ENCODE data around the gene GLS.
"Not testable (repeated sequence)": the region's sequence is repeated elsewhere in the genome, so short reads cannot be mapped to it uniquely, and the experiment has no call there.

Gene GLS

GRCh38 chr2:190853531-190854383 lies 26.9 kb upstream of the GLS start:
- no peak for DNase-seq (ENCODE audit: low read depth, low spot score)
- no peak overlapping the region for H3K4me3 ChIP-seq (ENCODE audit: low read length)

GRCh38 chr2:190854726-190855125 lies 25.9 kb upstream of the GLS start:
- no peak overlapping the region for H3K4me3 ChIP-seq (ENCODE audit: low read length)

GRCh38 chr2:190855245-190855644 lies 25.4 kb upstream of the GLS start:
- H3K4me3 ChIP-seq (ENCODE audit: low read length): no peak overlapping the region
- DNase-seq (ENCODE audit: low read depth, low spot score): no peak

More at GRCh38 chr2:190854726-190855125, 25.9 kb upstream of the GLS start:
- no peak for DNase-seq (ENCODE audit: low read depth, low spot score)

- no peak overlapping the region for H3K4me3 ChIP-seq (ENCODE audit: low read length)
- no peak for DNase-seq (ENCODE audit: low read depth, low spot score)
These were observed 23.6 kb upstream of the GLS start for GRCh38 chr2:190856985-190857384.

GRCh38 chr2:190858817-190859216 lies 21.8 kb upstream of the GLS start:
- no peak for DNase-seq (ENCODE audit: low read depth, low spot score)
- H3K4me3 ChIP-seq (ENCODE audit: low read length): no peak overlapping the region

GRCh38 chr2:190859347-190860297 lies 21.0 kb upstream of the GLS start:
- no peak for DNase-seq (ENCODE audit: low read depth, low spot score)
- no peak overlapping the region for H3K4me3 ChIP-seq (ENCODE audit: low read length)

GRCh38 chr2:190860985-190861680 lies 19.5 kb upstream of the GLS start:
- no peak for DNase-seq (ENCODE audit: low read depth, low spot score)
- H3K4me3 ChIP-seq (ENCODE audit: low read length): no peak overlapping the region

- DNase-seq (ENCODE audit: low read depth, low spot score); H3K4me3 ChIP-seq (ENCODE audit: low read length): not testable (repeated sequence)
These were observed 18.5 kb upstream of the GLS start for GRCh38 chr2:190862128-190862527.

GRCh38 chr2:190862571-190862991 lies 18.0 kb upstream of the GLS start:
- DNase-seq (ENCODE audit: low read depth, low spot score): no peak
- no peak overlapping the region for H3K4me3 ChIP-seq (ENCODE audit: low read length)

GRCh38 chr2:190863946-190864345 lies 16.7 kb upstream of the GLS start:
- no peak for DNase-seq (ENCODE audit: low read depth, low spot score)
- H3K4me3 ChIP-seq (ENCODE audit: low read length): no peak overlapping the region

GRCh38 chr2:190864375-190864774 lies 16.2 kb upstream of the GLS start:
- no peak for DNase-seq (ENCODE audit: low read depth, low spot score)

GRCh38 chr2:190867212-190867611 lies 13.4 kb upstream of the GLS start:
- no peak overlapping the region for H3K4me3 ChIP-seq (ENCODE audit: low read length)
- DNase-seq (ENCODE audit: low read depth, low spot score): no peak

More at GRCh38 chr2:190864375-190864774, 16.2 kb upstream of the GLS start:
- no peak overlapping the region for H3K4me3 ChIP-seq (ENCODE audit: low read length)

- no peak for DNase-seq (ENCODE audit: low read depth, low spot score)
These were observed 12.8 kb upstream of the GLS start for GRCh38 chr2:190867832-190868231.

GRCh38 chr2:190869721-190870120 lies 10.9 kb upstream of the GLS start:
- DNase-seq (ENCODE audit: low read depth, low spot score): no peak
- H3K4me3 ChIP-seq (ENCODE audit: low read length): no peak overlapping the region

More at GRCh38 chr2:190867832-190868231, 12.8 kb upstream of the GLS start:
- H3K4me3 ChIP-seq (ENCODE audit: low read length): no peak overlapping the region

GRCh38 chr2:190873451-190873850 lies 7.2 kb upstream of the GLS start:
- not testable (repeated sequence) for H3K4me3 ChIP-seq (ENCODE audit: low read length); DNase-seq (ENCODE audit: low read depth, low spot score)

- peak; percentile 53 for DNase-seq (ENCODE audit: low read depth, low spot score)
- no peak overlapping the region for H3K4me3 ChIP-seq (ENCODE audit: low read length)
These were observed 4.7 kb upstream of the GLS start for GRCh38 chr2:190875891-190876290.

GRCh38 chr2:190876631-190877030 lies 4.0 kb upstream of the GLS start:
- no peak overlapping the region for H3K4me3 ChIP-seq (ENCODE audit: low read length)
- DNase-seq (ENCODE audit: low read depth, low spot score): no peak

- no peak for DNase-seq (ENCODE audit: low read depth, low spot score)
- no peak overlapping the region for H3K4me3 ChIP-seq (ENCODE audit: low read length)
These were observed 3.2 kb upstream of the GLS start for GRCh38 chr2:190877436-190877835.

Data from Jurkat, Clone E6-1 (cell line).